ENCODE data around the gene ULK3.

Gene ULK3

GRCh38 chr15:74833376-74834107 is 9.4 kb downstream of the ULK3 start:
- Histone ChIP-seq H3K79me2 (ENCODE audit: control insufficient read depth, insufficient read depth, low read length) (no peaks in the 10 kb centered on the region), H3K56ac (ENCODE audit: low read length) (no peak overlapping the region), H3K27ac (ENCODE audit: low read depth, low read length) (no peak overlapping the region), H3K27me3 (ENCODE audit: insufficient read depth, low read length, poor library complexity) (no peaks in the 10 kb centered on the region), H2AK5ac (ENCODE audit: low read length) (no peak overlapping the region), H3K79me1 (ENCODE audit: low read length) (no peaks in the 10 kb centered on the region), H3K4me3 (ENCODE audit: low read length) (no peak overlapping the region), H4K5ac (ENCODE audit: low read length) (no peak overlapping the region), H2BK5ac (ENCODE audit: low read length) (no peak overlapping the region), H3K18ac (ENCODE audit: low read length) (no peak overlapping the region), H3K4me2 (ENCODE audit: low read length) (no peak overlapping the region), H4K8ac (ENCODE audit: low read depth, low read length) (no peak overlapping the region), H2BK15ac (replicated peaks; ENCODE audit: low read depth) (no peak overlapping the region), H3K9ac (ENCODE audit: low read length) (no peak overlapping the region), H3K23ac (ENCODE audit: low read length) (no peak overlapping the region), H3K4ac (ENCODE audit: low read depth, low read length) (no peak overlapping the region), H3K36me3 (ENCODE audit: control insufficient read depth, insufficient read depth, low read length) (no peaks in the 10 kb centered on the region), H3K4me1 (ENCODE audit: control insufficient read depth, low read depth, low read length) (no peaks in the 10 kb centered on the region), H2BK120ac (ENCODE audit: low read depth, low read length) (no peak overlapping the region)
- no peak for DNase-seq
- no CpG with 5 or more reads among the region's 12 CpGs for WGBS (ENCODE audit: extremely low coverage, insufficient coverage, low lambda C conversion rate)

- Histone ChIP-seq H2BK120ac (ENCODE audit: low read depth, low read length) (no peak overlapping the region), H3K56ac (ENCODE audit: low read length) (no peak overlapping the region), H3K18ac (ENCODE audit: low read length) (no peak overlapping the region), H3K9ac (ENCODE audit: low read length) (no peak overlapping the region), H2BK15ac (replicated peaks; ENCODE audit: low read depth) (no peak overlapping the region), H3K27ac (ENCODE audit: low read depth, low read length) (no peak overlapping the region), H4K5ac (ENCODE audit: low read length) (no peak overlapping the region), H3K79me2 (ENCODE audit: control insufficient read depth, insufficient read depth, low read length) (no peaks in the 10 kb centered on the region), H3K23ac (ENCODE audit: low read length) (no peak overlapping the region), H2BK5ac (ENCODE audit: low read length) (no peak overlapping the region), H3K4ac (ENCODE audit: low read depth, low read length) (no peak overlapping the region), H3K4me1 (ENCODE audit: control insufficient read depth, low read depth, low read length) (no peaks in the 10 kb centered on the region), H3K79me1 (ENCODE audit: low read length) (no peaks in the 10 kb centered on the region), H3K4me3 (ENCODE audit: low read length) (no peak overlapping the region), H2AK5ac (ENCODE audit: low read length) (no peak overlapping the region), H3K36me3 (ENCODE audit: control insufficient read depth, insufficient read depth, low read length) (no peaks in the 10 kb centered on the region), H3K27me3 (ENCODE audit: insufficient read depth, low read length, poor library complexity) (no peaks in the 10 kb centered on the region), H4K8ac (ENCODE audit: low read depth, low read length) (no peak overlapping the region), H3K4me2 (ENCODE audit: low read length) (no peak overlapping the region)
- DNase-seq: no peak
- no CpG with 5 or more reads among the region's 4 CpGs for WGBS (ENCODE audit: extremely low coverage, insufficient coverage, low lambda C conversion rate)
Observed at GRCh38 chr15:74832826-74833225, 10.1 kb downstream of the ULK3 start.

DNA sequence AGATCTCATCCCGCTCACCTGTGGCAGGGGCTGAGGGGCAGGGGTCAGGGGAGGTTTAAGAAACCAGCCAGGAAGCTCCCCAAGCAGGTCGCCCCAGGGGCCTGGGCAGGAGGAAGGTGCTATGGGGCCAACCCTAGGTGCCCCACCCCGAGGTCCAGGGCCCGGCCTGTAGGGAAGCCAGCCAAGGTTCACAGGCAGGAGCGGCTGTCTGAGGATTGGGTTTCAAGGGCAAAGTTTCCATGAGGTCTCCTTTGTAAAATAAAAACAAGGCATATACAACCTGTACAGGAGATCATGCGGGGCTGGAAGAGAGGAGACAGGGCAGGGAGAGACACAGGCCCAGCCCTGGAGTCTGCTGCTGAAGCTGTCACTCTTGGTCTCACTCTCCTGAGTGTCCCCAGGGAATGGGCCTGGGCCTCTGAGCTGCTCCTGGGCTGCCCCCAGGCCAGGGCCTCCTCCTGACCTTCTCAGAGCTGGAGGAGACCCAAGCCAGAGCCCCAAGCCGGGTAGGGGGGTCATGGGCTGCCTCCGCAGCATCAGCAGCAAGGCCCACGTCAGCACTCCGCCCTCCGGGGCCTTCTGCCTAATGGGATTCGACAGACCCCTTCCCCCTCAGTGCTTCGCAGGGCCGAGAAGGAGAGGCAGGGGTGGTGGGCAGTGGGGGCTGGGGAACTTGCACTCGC is 11.0 kb downstream of the ULK3 start:
- H3K9ac ChIP-seq (ENCODE audit: low read length): no peak overlapping the region
- H2AK5ac ChIP-seq (ENCODE audit: low read length): no peak overlapping the region
- peaks cover 3% of the 10 kb centered on the region for H3K27me3 ChIP-seq (ENCODE audit: insufficient read depth, low read length, poor library complexity)
- H3K23ac ChIP-seq (ENCODE audit: low read length): no peak overlapping the region
- no peaks in the 10 kb centered on the region for H3K36me3 ChIP-seq (ENCODE audit: control insufficient read depth, insufficient read depth, low read length)
- no peak overlapping the region for H3K4me2 ChIP-seq (ENCODE audit: low read length)
- H3K18ac ChIP-seq (ENCODE audit: low read length): no peak overlapping the region
- H3K4me1 ChIP-seq (ENCODE audit: control insufficient read depth, low read depth, low read length): no peaks in the 10 kb centered on the region
- H3K27ac ChIP-seq (ENCODE audit: low read depth, low read length): no peak overlapping the region
- no peak overlapping the region for H3K4ac ChIP-seq (ENCODE audit: low read depth, low read length)
- no peak for DNase-seq
- no peak overlapping the region for H4K8ac ChIP-seq (ENCODE audit: low read depth, low read length)
- H3K4me3 ChIP-seq (ENCODE audit: low read length): no peak overlapping the region
- no CpG with 5 or more reads among the region's 15 CpGs for WGBS (ENCODE audit: extremely low coverage, insufficient coverage, low lambda C conversion rate)
- no peak overlapping the region for H2BK120ac ChIP-seq (ENCODE audit: low read depth, low read length)
- no peak overlapping the region for H2BK15ac ChIP-seq (replicated peaks; ENCODE audit: low read depth)
- no peaks in the 10 kb centered on the region for H3K79me2 ChIP-seq (ENCODE audit: control insufficient read depth, insufficient read depth, low read length)
- no peak overlapping the region for H4K5ac ChIP-seq (ENCODE audit: low read length)
- H3K56ac ChIP-seq (ENCODE audit: low read length): no peak overlapping the region
- H2BK5ac ChIP-seq (ENCODE audit: low read length): no peak overlapping the region
- H3K79me1 ChIP-seq (ENCODE audit: low read length): no peaks in the 10 kb centered on the region

- Histone ChIP-seq H3K79me2 (ENCODE audit: control insufficient read depth, insufficient read depth, low read length) (no peaks in the 10 kb centered on the region), H3K4me3 (ENCODE audit: low read length) (no peak overlapping the region), H3K9ac (ENCODE audit: low read length) (no peak overlapping the region), H2BK5ac (ENCODE audit: low read length) (no peak overlapping the region), H3K18ac (ENCODE audit: low read length) (no peak overlapping the region), H3K4ac (ENCODE audit: low read depth, low read length) (no peak overlapping the region), H3K56ac (ENCODE audit: low read length) (no peak overlapping the region), H2BK15ac (replicated peaks; ENCODE audit: low read depth) (no peak overlapping the region), H3K79me1 (ENCODE audit: low read length) (no peaks in the 10 kb centered on the region), H2BK120ac (ENCODE audit: low read depth, low read length) (no peak overlapping the region), H4K5ac (ENCODE audit: low read length) (no peak overlapping the region), H3K27me3 (ENCODE audit: insufficient read depth, low read length, poor library complexity) (peaks cover 5% of the 10 kb centered on the region), H4K8ac (ENCODE audit: low read depth, low read length) (no peak overlapping the region), H3K4me1 (ENCODE audit: control insufficient read depth, low read depth, low read length) (no peaks in the 10 kb centered on the region), H3K23ac (ENCODE audit: low read length) (no peak overlapping the region), H3K27ac (ENCODE audit: low read depth, low read length) (no peak overlapping the region), H3K4me2 (ENCODE audit: low read length) (no peak overlapping the region), H2AK5ac (ENCODE audit: low read length) (no peak overlapping the region), H3K36me3 (ENCODE audit: control insufficient read depth, insufficient read depth, low read length) (no peaks in the 10 kb centered on the region)
- no peak for DNase-seq
- no CpG with 5 or more reads among the region's 5 CpGs for WGBS (ENCODE audit: extremely low coverage, insufficient coverage, low lambda C conversion rate)
Observed at GRCh38 chr15:74830868-74831267, 12.1 kb downstream of the ULK3 start.

GRCh38 chr15:74829991-74830390 is 13.0 kb downstream of the ULK3 start:
- Histone ChIP-seq H3K4me1 (ENCODE audit: control insufficient read depth, low read depth, low read length) (no peaks in the 10 kb centered on the region), H3K4me3 (ENCODE audit: low read length) (no peak overlapping the region), H3K56ac (ENCODE audit: low read length) (no peak overlapping the region), H3K27ac (ENCODE audit: low read depth, low read length) (no peak overlapping the region), H2BK15ac (replicated peaks; ENCODE audit: low read depth) (no peak overlapping the region), H4K5ac (ENCODE audit: low read length) (no peak overlapping the region), H2BK5ac (ENCODE audit: low read length) (no peak overlapping the region), H3K27me3 (ENCODE audit: insufficient read depth, low read length, poor library complexity) (peaks cover 5% of the 10 kb centered on the region), H3K79me1 (ENCODE audit: low read length) (no peaks in the 10 kb centered on the region), H3K9ac (ENCODE audit: low read length) (no peak overlapping the region), H3K4ac (ENCODE audit: low read depth, low read length) (no peak overlapping the region), H3K18ac (ENCODE audit: low read length) (no peak overlapping the region), H3K23ac (ENCODE audit: low read length) (no peak overlapping the region), H4K8ac (ENCODE audit: low read depth, low read length) (no peak overlapping the region), H3K36me3 (ENCODE audit: control insufficient read depth, insufficient read depth, low read length) (no peaks in the 10 kb centered on the region), H3K79me2 (ENCODE audit: control insufficient read depth, insufficient read depth, low read length) (no peaks in the 10 kb centered on the region), H2AK5ac (ENCODE audit: low read length) (no peak overlapping the region), H3K4me2 (ENCODE audit: low read length) (no peak overlapping the region), H2BK120ac (ENCODE audit: low read depth, low read length) (no peak overlapping the region)
- DNase-seq: no peak
- WGBS (ENCODE audit: extremely low coverage, insufficient coverage, low lambda C conversion rate): no CpG with 5 or more reads among the region's 6 CpGs

Data from mesendoderm (in vitro differentiated cells).